Retinal pigment epithelial cell (primary cell): ENCODE data around the gene CSHL1.
A peak's percentile ranks its signal among the peaks of the same experiment; 100 is the strongest.
"Not testable (repeated sequence)": the region's sequence is repeated elsewhere in the genome, so short reads cannot be mapped to it uniquely, and the experiment has no call there.

Source experiments
- DNase-seq: peaks from one replicate; pipeline ENCODE4 v3.0.0-alpha.2; 2010; ENCODE audit warnings: low read depth
- H3K4me3 ChIP-seq: 2 replicates; pipeline ENCODE4 v1.5.1; 2011; ENCODE audit warnings: mild to moderate bottlenecking, low read length, control low read depth, moderate library complexity
- TF ChIP-seq, protein P1 (sequence below): conservative IDR thresholded peaks from 2 replicates; pipeline ENCODE4 v1.5.1; 2011; ENCODE audit warnings: low read depth, low read length, control low read depth, inconsistent platforms

The CSHL1 gene

DNA sequence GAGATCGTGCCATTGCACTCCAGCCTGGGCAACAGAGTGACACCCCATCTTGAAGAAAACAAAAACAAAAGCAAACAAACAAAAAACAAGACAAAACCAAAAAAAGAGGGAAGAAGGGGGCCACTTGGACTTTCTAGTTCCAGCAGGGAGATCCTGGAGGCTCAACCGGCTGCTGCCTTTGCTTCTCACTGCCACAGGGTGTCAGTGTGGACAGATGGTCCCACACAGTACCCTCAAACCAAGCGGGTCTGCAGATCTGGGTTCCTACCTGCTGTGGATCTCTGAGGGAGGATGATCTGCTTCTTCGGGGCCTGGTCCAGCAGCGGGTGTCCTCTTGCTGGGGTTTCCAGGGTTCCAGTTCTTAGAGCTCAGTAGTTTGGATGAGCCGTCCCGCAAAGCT lies 44.4 kb downstream of the CSHL1 start:
- not testable (repeated sequence) for DNase-seq, H3K4me3 ChIP-seq
- TF ChIP-seq, protein P1, sequence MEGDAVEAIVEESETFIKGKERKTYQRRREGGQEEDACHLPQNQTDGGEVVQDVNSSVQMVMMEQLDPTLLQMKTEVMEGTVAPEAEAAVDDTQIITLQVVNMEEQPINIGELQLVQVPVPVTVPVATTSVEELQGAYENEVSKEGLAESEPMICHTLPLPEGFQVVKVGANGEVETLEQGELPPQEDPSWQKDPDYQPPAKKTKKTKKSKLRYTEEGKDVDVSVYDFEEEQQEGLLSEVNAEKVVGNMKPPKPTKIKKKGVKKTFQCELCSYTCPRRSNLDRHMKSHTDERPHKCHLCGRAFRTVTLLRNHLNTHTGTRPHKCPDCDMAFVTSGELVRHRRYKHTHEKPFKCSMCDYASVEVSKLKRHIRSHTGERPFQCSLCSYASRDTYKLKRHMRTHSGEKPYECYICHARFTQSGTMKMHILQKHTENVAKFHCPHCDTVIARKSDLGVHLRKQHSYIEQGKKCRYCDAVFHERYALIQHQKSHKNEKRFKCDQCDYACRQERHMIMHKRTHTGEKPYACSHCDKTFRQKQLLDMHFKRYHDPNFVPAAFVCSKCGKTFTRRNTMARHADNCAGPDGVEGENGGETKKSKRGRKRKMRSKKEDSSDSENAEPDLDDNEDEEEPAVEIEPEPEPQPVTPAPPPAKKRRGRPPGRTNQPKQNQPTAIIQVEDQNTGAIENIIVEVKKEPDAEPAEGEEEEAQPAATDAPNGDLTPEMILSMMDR, result peak; percentile 16
